HG02938 (cell line): ENCODE results near the gene GFPT1.
A peak's percentile ranks its signal among the peaks of the same experiment; 100 is the strongest.

Experiments
- ATAC-seq: cut with Tn5 transposase; IDR thresholded peaks from one replicate; pipeline ENCODE4 v1.9.1; 2021; ENCODE audit warnings: mild to moderate bottlenecking, moderate library complexity; ENCODE audit not compliant: unreplicated experiment

Gene GFPT1

GRCh38 chr2:69330781-69331180 lies 56.2 kb downstream of the GFPT1 start:
- no peak for ATAC-seq

GRCh38 chr2:69322631-69323030 lies 64.4 kb downstream of the GFPT1 start:
- ATAC-seq, result no peak

GRCh38 chr2:69316550-69316949 lies 70.5 kb downstream of the GFPT1 start:
- no peak for ATAC-seq

GRCh38 chr2:69315160-69315761 lies 71.8 kb downstream of the GFPT1 start:
- ATAC-seq, result no peak

GRCh38 chr2:69311024-69311416 lies 76.0 kb downstream of the GFPT1 start:
- ATAC-seq, result no peak

- no peak for ATAC-seq
These were observed 76.7 kb downstream of the GFPT1 start for GRCh38 chr2:69310111-69311023.

- no peak for ATAC-seq
These were observed 77.5 kb downstream of the GFPT1 start for GRCh38 chr2:69309351-69310110.

GRCh38 chr2:69308338-69308737 lies 78.7 kb downstream of the GFPT1 start:
- ATAC-seq, result no peak

GRCh38 chr2:69307579-69308064 lies 79.4 kb downstream of the GFPT1 start:
- ATAC-seq, result no peak

GRCh38 chr2:69306822-69307578 lies 80.0 kb downstream of the GFPT1 start:
- peak; percentile 80 for ATAC-seq

- no peak for ATAC-seq
These were observed 80.6 kb downstream of the GFPT1 start for GRCh38 chr2:69306393-69306821.

- no peak for ATAC-seq
These were observed 81.2 kb downstream of the GFPT1 start for GRCh38 chr2:69305712-69306392.

GRCh38 chr2:69305166-69305565 lies 81.9 kb downstream of the GFPT1 start:
- ATAC-seq, result no peak

GRCh38 chr2:69304656-69305055 lies 82.4 kb downstream of the GFPT1 start:
- no peak for ATAC-seq

GRCh38 chr2:69300650-69301049 lies 86.4 kb downstream of the GFPT1 start:
- ATAC-seq, result no peak

- ATAC-seq, result no peak
These were observed 87.1 kb downstream of the GFPT1 start for GRCh38 chr2:69299772-69300516.

GRCh38 chr2:69298862-69299261 lies 88.2 kb downstream of the GFPT1 start:
- no peak for ATAC-seq

GRCh38 chr2:69298261-69298660 lies 88.8 kb downstream of the GFPT1 start:
- no peak for ATAC-seq

- ATAC-seq, result no peak
These were observed 89.8 kb downstream of the GFPT1 start for GRCh38 chr2:69297216-69297615.
